Endothelial cell of umbilical vein (primary cell): ENCODE results near the gene RMDN2. TPM values are rescaled to one million over a fixed set of nuclear protein-coding genes. Genes with fewer than 3 reads are reported as not detected.

Experiments used
- BruUV-seq: library from RNA; stranded (reverse); fragments of 400-500 nt; replicated peaks from 2 replicates; lab custom pipeline; 2021; lab: Mats Ljungman, UMichigan
- CTCF ChIA-PET: fragments of 300-600, 350-600 bp; sonication (Branson Sonifier 250); formaldehyde crosslinking; loops from one replicate; lab custom pipeline; 2021; ENCODE audit warnings: antibody characterized with exemption, inconsistent platforms; lab: Charles Lee
- POLR2A ChIA-PET: fragments of 300-600, 350-600 bp; sonication (Branson Sonifier 250); formaldehyde crosslinking; loops from one replicate; lab custom pipeline; 2021; ENCODE audit warnings: antibody characterized with exemption, inconsistent platforms; lab: Charles Lee
- DNase-seq: peaks from one replicate; pipeline ENCODE4 v3.0.0-alpha.2; 2011; ENCODE audit warnings: low read depth, low spot score
- FAIRE-seq: peaks from 2 replicates; lab custom pipeline; 2011; peaks lifted over from hg19 to GRCh38; lab: Jason Lieb, UNC
- H2AFZ ChIP-seq: 2 replicates; pipeline ENCODE4 v1.6.0; 2012; ENCODE audit warnings: low read depth, low read length, control low read depth, inconsistent platforms
- H3K27ac ChIP-seq: 2 replicates; pipeline ENCODE4 v1.5.1; 2011; ENCODE audit warnings: low read depth, mild to moderate bottlenecking, control low read depth, low read length, moderate library complexity; ENCODE audit not compliant: insufficient read depth
- H3K27me3 ChIP-seq, 2 experiments: 2 replicates each; pipeline versions ENCODE4 v1.6.0 to v1.6.1; 2011; ENCODE audit warnings: low read length in 2 of 2, mixed read lengths in 1 of 2; ENCODE audit not compliant: control insufficient read depth in 2 of 2, insufficient read depth in 2 of 2
- H3K36me3 ChIP-seq, 2 experiments: 2 replicates in 1 of 2; 3 replicates in 1 of 2; pipeline ENCODE4 v1.5.1; 2011; ENCODE audit warnings: low read length in 2 of 2, mild to moderate bottlenecking in 1 of 2, moderate library complexity in 1 of 2; ENCODE audit not compliant: control insufficient read depth in 2 of 2, insufficient read depth in 2 of 2; ENCODE audit errors: extremely low read depth in 1 of 2
- H3K4me1 ChIP-seq: 3 replicates; pipeline ENCODE4 v1.5.1; 2011; ENCODE audit warnings: mild to moderate bottlenecking, low read length; ENCODE audit not compliant: control insufficient read depth, insufficient read depth; ENCODE audit errors: extremely low read depth
- H3K4me2 ChIP-seq: 2 replicates; pipeline ENCODE4 v1.6.1; 2011; ENCODE audit warnings: low read length, control low read depth, mixed read lengths; ENCODE audit not compliant: insufficient read depth
- H3K4me3 ChIP-seq, 3 experiments: fragments of 200-600 bp in 1 of 3; sonication (generic), shearing (Covaris generic) in 1 of 3; replicated peaks in 1 of 3; 2 replicates each; pipeline ENCODE4 v1.5.1; 2011 to 2016; ENCODE audit warnings: control low read depth in 3 of 3, low read length in 3 of 3, mild to moderate bottlenecking in 2 of 3, inconsistent platforms in 1 of 3, low read depth in 1 of 3, moderate library complexity in 1 of 3; ENCODE audit not compliant: insufficient read depth in 1 of 3
- H3K79me2 ChIP-seq: 2 replicates; pipeline ENCODE4 v1.6.0; 2012; ENCODE audit warnings: low read length, inconsistent platforms; ENCODE audit not compliant: control insufficient read depth, insufficient read depth
- H3K9ac ChIP-seq: replicated peaks from 2 replicates; pipeline ENCODE3; 2011; ENCODE audit warnings: low read length, control low read depth; ENCODE audit not compliant: insufficient read depth; ENCODE audit errors: extremely low read depth
- H3K9me1 ChIP-seq: replicated peaks from 3 replicates; pipeline ENCODE4 v1.6.0; 2011; ENCODE audit warnings: mild to moderate bottlenecking, low read length; ENCODE audit not compliant: control insufficient read depth, insufficient read depth; ENCODE audit errors: extremely low read depth
- H3K9me3 ChIP-seq: replicated peaks from 2 replicates; pipeline ENCODE4 v1.5.1; 2012; ENCODE audit warnings: low read length, inconsistent platforms; ENCODE audit not compliant: control insufficient read depth, insufficient read depth
- H4K20me1 ChIP-seq: replicated peaks from 2 replicates; pipeline ENCODE3; 2011; ENCODE audit warnings: mild to moderate bottlenecking, low read length; ENCODE audit not compliant: control insufficient read depth, insufficient read depth; ENCODE audit errors: extremely low read depth
- EZH2 ChIP-seq: IDR thresholded peaks from 2 replicates; pipeline ENCODE4 v1.6.1; 2012; ENCODE audit warnings: borderline replicate concordance, low read depth, mild to moderate bottlenecking, moderate library complexity, low read length, inconsistent platforms; ENCODE audit not compliant: severe bottlenecking
- FOS ChIP-seq: IDR thresholded peaks from 2 replicates; pipeline ENCODE4 v1.6.1; 2011; ENCODE audit warnings: mild to moderate bottlenecking, low read length, moderate library complexity, borderline replicate concordance; ENCODE audit not compliant: insufficient read depth
- GATA2 ChIP-seq: IDR thresholded peaks from 2 replicates; pipeline ENCODE4 v1.7.0; 2011; ENCODE audit warnings: low read depth, mild to moderate bottlenecking, moderate library complexity, mixed read lengths, low read length; ENCODE audit not compliant: insufficient read length, insufficient read depth
- JUN ChIP-seq: IDR thresholded peaks from 2 replicates; pipeline ENCODE4 v1.6.1; 2011; ENCODE audit warnings: borderline replicate concordance, low read depth; ENCODE audit not compliant: insufficient read length, insufficient read depth
- MYC ChIP-seq: IDR thresholded peaks from one replicate; pipeline ENCODE4 v1.6.1; 2011; ENCODE audit warnings: mild to moderate bottlenecking, low read depth, low read length
- POLR2A ChIP-seq: IDR thresholded peaks from 2 replicates; pipeline ENCODE4 v1.6.1; 2012; ENCODE audit warnings: low read depth, mild to moderate bottlenecking, control low read depth, low read length
- POLR2AphosphoS5 ChIP-seq: IDR thresholded peaks from 2 replicates; pipeline ENCODE4 v1.6.1; 2012; ENCODE audit warnings: low read depth, mild to moderate bottlenecking, control low read depth, low read length, moderate library complexity; ENCODE audit not compliant: insufficient read depth
- dilution Hi-C: fragments of 300-500 bp; cut with MboI; formaldehyde crosslinking; loops from one replicate; pipeline ENCODE4 v1.15.0; 2019; ENCODE audit warnings: low sequenced_read_pairs; ENCODE audit not compliant: extremely low pct_ligation_motif_present
- intact Hi-C: fragments of 100-400 bp; cut with micrococcal nuclease; formaldehyde crosslinking; loops from one replicate; pipeline ENCODE4 v1.10.0; 2022
- polyA plus RNA-seq, 4 experiments: library from polyadenylated mRNA; depleted of rRNA in 3 of 4; stranded (reverse) in 3 of 4; unstranded in 1 of 4; fragments of >200 nt; gene quantifications; 2 replicates each; pipeline versions ENCODE4 v1.2.1 to v1.2.3, GENCODE V29; 2011 to 2012; ENCODE audit warnings: missing spikeins in 1 of 4
- total RNA-seq: library from RNA; stranded (reverse); gene quantifications from 2 replicates; pipeline ENCODE4 v1.2.3, GENCODE V29; 2021
- TF ChIP-seq, protein P1 (sequence below), 2 donors: IDR thresholded peaks; 1 replicate in 1 of 2; 2 replicates in 1 of 2; pipeline ENCODE4 v1.5.1; 2011; ENCODE audit warnings: low read length in 2 of 2, mild to moderate bottlenecking in 2 of 2, moderate library complexity in 2 of 2, control low read depth in 1 of 2, inconsistent platforms in 1 of 2, low read depth in 1 of 2; ENCODE audit not compliant: insufficient read depth in 1 of 2; ENCODE audit errors: extremely low read depth in 1 of 2
- TF ChIP-seq, protein P2 (sequence below): IDR thresholded peaks from 2 replicates; pipeline ENCODE4 v1.6.1; 2011; ENCODE audit not compliant: insufficient read depth, insufficient read length

The RMDN2 gene
- total and polyA plus RNA-seq, 2 donors (not counting 3 experiments of a cell fraction or from before 2014, with no cell fraction given), result 0.97 to 2.8 TPM

DNA sequence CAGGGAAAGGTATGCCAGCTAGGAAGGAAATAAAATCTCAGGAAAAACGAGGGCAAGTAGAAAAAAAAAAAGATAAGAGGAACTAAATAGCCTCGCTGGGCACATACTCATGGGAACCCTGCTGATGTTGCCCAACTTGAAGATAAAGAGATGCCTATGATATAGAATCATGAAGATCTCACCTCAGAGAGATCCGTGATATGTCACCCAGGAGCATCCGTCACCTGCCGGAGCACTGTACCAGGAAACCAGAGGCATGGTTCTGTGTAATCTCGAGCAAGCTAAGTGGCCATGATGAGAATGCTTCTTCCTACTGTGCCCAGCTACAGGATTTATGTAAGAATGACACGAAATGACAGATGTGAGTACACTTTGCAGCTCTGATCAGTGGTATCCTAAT lies 110.9 kb downstream of the RMDN2 start:
- no peaks in the 10 kb centered on the region for H4K20me1 ChIP-seq
- ChIA-PET POLR2A (no interaction called here), CTCF (interaction anchor here (1.2 kb wide), 1 partner anchor 24 kb away, joined by 3 read pairs; no protein-coding TSS in a partner anchor)
- H3K9ac ChIP-seq, result no peak overlapping the region
- no peaks in the 10 kb centered on the region for H3K9me3 ChIP-seq
- intact Hi-C loops, result no loop called here
- H2AFZ ChIP-seq, result no peak overlapping the region
- no peak overlapping the region for H3K27ac ChIP-seq
- H3K4me3 ChIP-seq, result no peak overlapping the region
- BruUV-seq, result no TSS peak
- no peak for TF ChIP-seq GATA2
- no peak for TF ChIP-seq FOS
- H3K27me3 ChIP-seq, result peaks cover 28 to 38% of the 10 kb centered on the region in 2 experiments
- no peaks in the 10 kb centered on the region for H3K9me1 ChIP-seq
- H3K36me3 ChIP-seq, result no peaks in the 10 kb centered on the region
- dilution Hi-C loops, result no loop called here
- FAIRE-seq (no peak), DNase-seq (no peak)
- H3K4me2 ChIP-seq, result no peak overlapping the region
- no peaks in the 10 kb centered on the region for H3K4me1 ChIP-seq
- H3K79me2 ChIP-seq, result no peaks in the 10 kb centered on the region

DNA sequence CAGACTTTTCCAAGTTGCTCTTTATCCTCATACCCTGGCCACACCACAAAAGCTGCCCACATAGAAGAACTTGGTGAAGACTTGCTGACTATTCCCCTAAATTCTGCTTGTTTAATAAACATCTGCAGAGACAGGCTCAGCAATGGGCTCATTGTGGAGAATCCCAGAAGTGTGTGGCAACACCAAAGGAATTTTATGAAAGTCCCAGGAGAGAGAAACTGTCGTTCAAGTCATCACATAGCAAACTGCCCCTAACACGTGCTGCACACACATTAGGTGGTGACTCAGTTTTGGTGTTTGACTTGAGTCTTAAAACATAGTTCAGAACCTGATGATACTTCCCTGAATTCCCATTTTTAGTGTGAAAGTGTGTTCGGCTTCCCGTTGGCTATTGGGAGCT lies 112.2 kb downstream of the RMDN2 start:
- ChIA-PET POLR2A (no interaction called here), CTCF (no interaction called here)
- H3K4me3 ChIP-seq, result no peak overlapping the region
- dilution Hi-C loops (no loop called here), intact Hi-C loops (no loop called here)
- no peaks in the 10 kb centered on the region for H3K79me2 ChIP-seq
- no TSS peak for BruUV-seq
- H3K27ac ChIP-seq, result no peak overlapping the region
- H3K27me3 ChIP-seq, result peaks cover 28 to 38% of the 10 kb centered on the region in 2 experiments
- TF ChIP-seq FOS (no peak), GATA2 (no peak), JUN (no peak), POLR2AphosphoS5 (no peak), MYC (no peak), EZH2 (no peak), POLR2A (no peak)
- TF ChIP-seq, protein P1, sequence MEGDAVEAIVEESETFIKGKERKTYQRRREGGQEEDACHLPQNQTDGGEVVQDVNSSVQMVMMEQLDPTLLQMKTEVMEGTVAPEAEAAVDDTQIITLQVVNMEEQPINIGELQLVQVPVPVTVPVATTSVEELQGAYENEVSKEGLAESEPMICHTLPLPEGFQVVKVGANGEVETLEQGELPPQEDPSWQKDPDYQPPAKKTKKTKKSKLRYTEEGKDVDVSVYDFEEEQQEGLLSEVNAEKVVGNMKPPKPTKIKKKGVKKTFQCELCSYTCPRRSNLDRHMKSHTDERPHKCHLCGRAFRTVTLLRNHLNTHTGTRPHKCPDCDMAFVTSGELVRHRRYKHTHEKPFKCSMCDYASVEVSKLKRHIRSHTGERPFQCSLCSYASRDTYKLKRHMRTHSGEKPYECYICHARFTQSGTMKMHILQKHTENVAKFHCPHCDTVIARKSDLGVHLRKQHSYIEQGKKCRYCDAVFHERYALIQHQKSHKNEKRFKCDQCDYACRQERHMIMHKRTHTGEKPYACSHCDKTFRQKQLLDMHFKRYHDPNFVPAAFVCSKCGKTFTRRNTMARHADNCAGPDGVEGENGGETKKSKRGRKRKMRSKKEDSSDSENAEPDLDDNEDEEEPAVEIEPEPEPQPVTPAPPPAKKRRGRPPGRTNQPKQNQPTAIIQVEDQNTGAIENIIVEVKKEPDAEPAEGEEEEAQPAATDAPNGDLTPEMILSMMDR (IDR thresholded peaks at IDR 0.05; ENCODE audit: extremely low read depth in 1 of 2, insufficient read depth in 1 of 2, low read depth in 1 of 2, low read length in 2 of 2), result no peak
- TF ChIP-seq, protein P2, sequence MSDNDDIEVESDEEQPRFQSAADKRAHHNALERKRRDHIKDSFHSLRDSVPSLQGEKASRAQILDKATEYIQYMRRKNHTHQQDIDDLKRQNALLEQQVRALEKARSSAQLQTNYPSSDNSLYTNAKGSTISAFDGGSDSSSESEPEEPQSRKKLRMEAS, result no peak
- no peaks in the 10 kb centered on the region for H3K9me3 ChIP-seq
- no peaks in the 10 kb centered on the region for H3K36me3 ChIP-seq
- H3K9ac ChIP-seq, result no peak overlapping the region
- H3K9me1 ChIP-seq, result no peaks in the 10 kb centered on the region
- no peaks in the 10 kb centered on the region for H3K4me1 ChIP-seq
- H4K20me1 ChIP-seq, result no peaks in the 10 kb centered on the region
- FAIRE-seq (no peak), DNase-seq (no peak)
- no peak overlapping the region for H3K4me2 ChIP-seq
- H2AFZ ChIP-seq, result no peak overlapping the region
